ENCODE measurements around the gene CLEC17A. TPM values are rescaled to one million over a fixed set of nuclear protein-coding genes. Genes with fewer than 3 reads are reported as not detected.

The CLEC17A gene
- polyA plus RNA-seq, 1 donor from 2014 or later = not detected

DNA sequence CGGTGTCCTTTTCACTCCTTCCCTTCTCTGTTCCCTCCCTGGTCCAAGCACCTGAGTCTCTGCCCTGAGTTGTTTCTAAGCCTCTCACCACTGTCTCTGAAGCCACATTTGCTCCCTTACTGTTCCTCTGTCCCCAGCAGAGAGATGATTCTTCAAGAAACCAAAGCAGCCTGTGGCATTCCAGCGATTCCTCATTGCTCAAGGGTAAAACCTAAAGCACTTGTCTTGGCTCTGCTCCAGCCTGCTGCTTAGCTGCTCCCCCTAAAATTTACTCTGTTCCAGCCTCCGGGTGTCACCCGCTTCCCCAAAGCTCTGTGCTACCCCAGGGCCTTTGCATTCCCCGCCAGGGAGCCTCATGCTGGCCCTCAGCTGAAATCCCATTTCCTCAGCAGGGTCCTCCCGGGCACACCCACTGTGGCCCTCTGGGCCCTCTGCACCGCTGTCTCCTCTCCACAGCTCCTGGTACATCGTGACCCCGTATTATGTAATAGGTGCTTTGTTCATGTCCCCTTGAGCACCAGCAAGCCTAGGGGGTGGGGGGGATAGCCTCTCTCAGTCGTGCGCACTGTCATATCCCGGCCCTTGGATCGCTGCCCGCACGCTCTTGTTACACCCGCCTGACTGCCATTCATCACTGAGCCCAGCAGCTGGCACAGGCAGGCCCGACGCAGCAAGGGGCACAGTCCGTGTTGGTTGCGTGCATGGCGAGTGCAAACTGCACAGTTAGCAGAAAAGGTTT lies 37.7 kb upstream of the CLEC17A start:
- Histone ChIP-seq H4K20me1 (ENCODE audit: insufficient read depth) (no peaks in the 10 kb centered on the region), H3K9me2 (ENCODE audit: insufficient read depth, low read length) (no peaks in the 10 kb centered on the region), H3F3A (ENCODE audit: insufficient read depth, low read length, poor library complexity, severe bottlenecking) (no peaks in the 10 kb centered on the region), H3K27me3 (ENCODE audit: insufficient read depth, low read depth, low read length) (no peaks in the 10 kb centered on the region), H3K4me2 (ENCODE audit: low read length) (no peak overlapping the region), H3K4me3 (ENCODE audit: low read length) (no peak overlapping the region), H3K79me2 (replicated peaks; ENCODE audit: insufficient read depth, low read length) (peaks cover 2% of the 10 kb centered on the region), H3K9me3 (ENCODE audit: low read length) (no peaks in the 10 kb centered on the region), H3K27ac (ENCODE audit: low read length) (no peak overlapping the region), H2AFZ (ENCODE audit: low read depth, low read length) (no peak overlapping the region), H3K36me3 (ENCODE audit: insufficient read depth, low read length) (no peaks in the 10 kb centered on the region), H3K9ac (ENCODE audit: low read length) (no peak overlapping the region)
- no peak for TF ChIP-seq TAF1 (IDR thresholded peaks at IDR 0.05; ENCODE audit: low read depth)
- TF ChIP-seq POLR2AphosphoS5 (IDR thresholded peaks at IDR 0.05) = no peak
- no peak for TF ChIP-seq MXI1 (conservative IDR thresholded peaks at IDR 0.05; ENCODE audit: poor library complexity, severe bottlenecking)
- TF ChIP-seq, protein P1, sequence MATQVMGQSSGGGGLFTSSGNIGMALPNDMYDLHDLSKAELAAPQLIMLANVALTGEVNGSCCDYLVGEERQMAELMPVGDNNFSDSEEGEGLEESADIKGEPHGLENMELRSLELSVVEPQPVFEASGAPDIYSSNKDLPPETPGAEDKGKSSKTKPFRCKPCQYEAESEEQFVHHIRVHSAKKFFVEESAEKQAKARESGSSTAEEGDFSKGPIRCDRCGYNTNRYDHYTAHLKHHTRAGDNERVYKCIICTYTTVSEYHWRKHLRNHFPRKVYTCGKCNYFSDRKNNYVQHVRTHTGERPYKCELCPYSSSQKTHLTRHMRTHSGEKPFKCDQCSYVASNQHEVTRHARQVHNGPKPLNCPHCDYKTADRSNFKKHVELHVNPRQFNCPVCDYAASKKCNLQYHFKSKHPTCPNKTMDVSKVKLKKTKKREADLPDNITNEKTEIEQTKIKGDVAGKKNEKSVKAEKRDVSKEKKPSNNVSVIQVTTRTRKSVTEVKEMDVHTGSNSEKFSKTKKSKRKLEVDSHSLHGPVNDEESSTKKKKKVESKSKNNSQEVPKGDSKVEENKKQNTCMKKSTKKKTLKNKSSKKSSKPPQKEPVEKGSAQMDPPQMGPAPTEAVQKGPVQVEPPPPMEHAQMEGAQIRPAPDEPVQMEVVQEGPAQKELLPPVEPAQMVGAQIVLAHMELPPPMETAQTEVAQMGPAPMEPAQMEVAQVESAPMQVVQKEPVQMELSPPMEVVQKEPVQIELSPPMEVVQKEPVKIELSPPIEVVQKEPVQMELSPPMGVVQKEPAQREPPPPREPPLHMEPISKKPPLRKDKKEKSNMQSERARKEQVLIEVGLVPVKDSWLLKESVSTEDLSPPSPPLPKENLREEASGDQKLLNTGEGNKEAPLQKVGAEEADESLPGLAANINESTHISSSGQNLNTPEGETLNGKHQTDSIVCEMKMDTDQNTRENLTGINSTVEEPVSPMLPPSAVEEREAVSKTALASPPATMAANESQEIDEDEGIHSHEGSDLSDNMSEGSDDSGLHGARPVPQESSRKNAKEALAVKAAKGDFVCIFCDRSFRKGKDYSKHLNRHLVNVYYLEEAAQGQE (IDR thresholded peaks at IDR 0.05; ENCODE audit: borderline replicate concordance) = no peak
- no peak for TF ChIP-seq SMC3 (conservative IDR thresholded peaks at IDR 0.05; ENCODE audit: poor library complexity)
- no peak for TF ChIP-seq EZH2 (IDR thresholded peaks at IDR 0.05; ENCODE audit: borderline replicate concordance, insufficient read depth, low read length, poor library complexity, severe bottlenecking)
- TF ChIP-seq EP300 (conservative IDR thresholded peaks at IDR 0.05; ENCODE audit: poor library complexity, severe bottlenecking) = no peak
- TF ChIP-seq, protein P2, sequence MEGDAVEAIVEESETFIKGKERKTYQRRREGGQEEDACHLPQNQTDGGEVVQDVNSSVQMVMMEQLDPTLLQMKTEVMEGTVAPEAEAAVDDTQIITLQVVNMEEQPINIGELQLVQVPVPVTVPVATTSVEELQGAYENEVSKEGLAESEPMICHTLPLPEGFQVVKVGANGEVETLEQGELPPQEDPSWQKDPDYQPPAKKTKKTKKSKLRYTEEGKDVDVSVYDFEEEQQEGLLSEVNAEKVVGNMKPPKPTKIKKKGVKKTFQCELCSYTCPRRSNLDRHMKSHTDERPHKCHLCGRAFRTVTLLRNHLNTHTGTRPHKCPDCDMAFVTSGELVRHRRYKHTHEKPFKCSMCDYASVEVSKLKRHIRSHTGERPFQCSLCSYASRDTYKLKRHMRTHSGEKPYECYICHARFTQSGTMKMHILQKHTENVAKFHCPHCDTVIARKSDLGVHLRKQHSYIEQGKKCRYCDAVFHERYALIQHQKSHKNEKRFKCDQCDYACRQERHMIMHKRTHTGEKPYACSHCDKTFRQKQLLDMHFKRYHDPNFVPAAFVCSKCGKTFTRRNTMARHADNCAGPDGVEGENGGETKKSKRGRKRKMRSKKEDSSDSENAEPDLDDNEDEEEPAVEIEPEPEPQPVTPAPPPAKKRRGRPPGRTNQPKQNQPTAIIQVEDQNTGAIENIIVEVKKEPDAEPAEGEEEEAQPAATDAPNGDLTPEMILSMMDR (IDR thresholded peaks at IDR 0.05; ENCODE audit: poor library complexity, severe bottlenecking) = no peak
- TF ChIP-seq RAD21 (conservative IDR thresholded peaks at IDR 0.05) = no peak

DNA sequence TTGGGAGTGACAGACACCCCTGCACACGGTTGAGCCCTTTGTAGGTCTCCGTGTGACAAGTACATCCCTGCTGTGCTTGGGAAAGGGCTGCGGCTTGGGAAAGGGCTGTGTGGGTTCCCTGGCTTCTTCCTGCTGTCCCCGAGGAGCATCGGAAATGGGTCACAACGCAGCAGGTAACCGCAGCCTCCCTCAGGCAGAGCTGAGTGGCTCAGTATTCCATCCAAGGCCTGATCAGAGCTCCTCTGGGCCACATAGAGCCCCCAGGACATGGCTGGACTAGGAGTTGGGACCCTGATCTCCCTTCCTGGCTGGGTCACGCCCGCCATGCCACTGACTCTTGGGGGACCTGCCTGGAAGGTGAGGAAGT lies 37.2 kb upstream of the CLEC17A start:
- Histone ChIP-seq H3K36me3 (ENCODE audit: insufficient read depth, low read length) (no peaks in the 10 kb centered on the region), H2AFZ (ENCODE audit: low read depth, low read length) (no peak overlapping the region), H3K9me2 (ENCODE audit: insufficient read depth, low read length) (no peaks in the 10 kb centered on the region), H3K27ac (ENCODE audit: low read length) (no peak overlapping the region), H4K20me1 (ENCODE audit: insufficient read depth) (no peaks in the 10 kb centered on the region), H3K9ac (ENCODE audit: low read length) (no peak overlapping the region), H3K4me3 (ENCODE audit: low read length) (no peak overlapping the region), H3K9me3 (ENCODE audit: low read length) (no peaks in the 10 kb centered on the region), H3K79me2 (replicated peaks; ENCODE audit: insufficient read depth, low read length) (peaks cover 2% of the 10 kb centered on the region), H3F3A (ENCODE audit: insufficient read depth, low read length, poor library complexity, severe bottlenecking) (no peaks in the 10 kb centered on the region), H3K4me2 (ENCODE audit: low read length) (no peak overlapping the region), H3K27me3 (ENCODE audit: insufficient read depth, low read depth, low read length) (no peaks in the 10 kb centered on the region)
- TF ChIP-seq EP300 (conservative IDR thresholded peaks at IDR 0.05; ENCODE audit: poor library complexity, severe bottlenecking) = no peak
- TF ChIP-seq, protein P1 (IDR thresholded peaks at IDR 0.05; ENCODE audit: borderline replicate concordance) = no peak
- TF ChIP-seq SMC3 (conservative IDR thresholded peaks at IDR 0.05; ENCODE audit: poor library complexity) = no peak
- TF ChIP-seq, protein P2 (IDR thresholded peaks at IDR 0.05; ENCODE audit: poor library complexity, severe bottlenecking) = no peak
- TF ChIP-seq MXI1 (conservative IDR thresholded peaks at IDR 0.05; ENCODE audit: poor library complexity, severe bottlenecking) = no peak
- no peak for TF ChIP-seq POLR2AphosphoS5 (IDR thresholded peaks at IDR 0.05)
- TF ChIP-seq TAF1 (IDR thresholded peaks at IDR 0.05; ENCODE audit: low read depth) = no peak
- no peak for TF ChIP-seq EZH2 (IDR thresholded peaks at IDR 0.05; ENCODE audit: borderline replicate concordance, insufficient read depth, low read length, poor library complexity, severe bottlenecking)
- TF ChIP-seq RAD21 (conservative IDR thresholded peaks at IDR 0.05) = no peak
